ENCODE data around the gene FAM120A. TPM values are rescaled to one million over a fixed set of nuclear protein-coding genes. Genes with fewer than 3 reads are reported as not detected.

FAM120A gene
- total and polyA plus RNA-seq, 2 of the 13 experiments (the other 11 are each of a cell fraction or from before 2014, with no cell fraction given): 41.3 to 44.4 TPM

GRCh38 chr9:93522736-93523135, 71.3 kb downstream of the FAM120A start (continued):
- TF ChIP-seq RBM22 (optimal IDR thresholded peaks at IDR 0.05; ENCODE audit: low read length): peak; percentile 33

- Histone ChIP-seq H3K4me3 (replicated peaks in 1 of 3; ENCODE audit: insufficient read depth in 1 of 3, low read depth in 2 of 3, low read length in 3 of 3) (no peak overlapping the region), H3K36me3 (replicated peaks in 1 of 2; ENCODE audit: control insufficient read depth in 1 of 2, insufficient read depth in 2 of 2, low read length in 2 of 2) (peaks cover 14 to 73% of the 10 kb centered on the region in 2 experiments), H3K9ac (ENCODE audit: insufficient read depth, low read depth, low read length) (no peak overlapping the region), H3K27ac (ENCODE audit: extremely low read length, insufficient read depth, low read length) (no peak overlapping the region), H3K79me2 (ENCODE audit: insufficient read depth, low read length) (peaks cover 9% of the 10 kb centered on the region), H4K20me1 (ENCODE audit: insufficient read depth, low read length) (peaks cover 5% of the 10 kb centered on the region; the same call in 1 of the 2 replicates), H3K9me3 (ENCODE audit: low read length) (no peaks in the 10 kb centered on the region), H3K27me3 (ENCODE audit: control insufficient read depth in 1 of 2, insufficient read depth in 2 of 2, low read length in 2 of 2) (no peaks in the 10 kb centered on the region), H3K4me1 (ENCODE audit: insufficient read depth, low read length) (no peaks in the 10 kb centered on the region), H3K4me2 (ENCODE audit: low read depth, low read length) (no peak overlapping the region), H2AFZ (ENCODE audit: low read length) (no peak overlapping the region)
- intact Hi-C loops (cut with micrococcal nuclease; ENCODE audit: unreplicated experiment) (no loop called here), in situ Hi-C loops (cut with HindIII; ENCODE audit: extremely low pct_ligation_motif_present, low pct_unique_long_range_greater_than_20kb) (no loop called here)
- no peak for FAIRE-seq
- POLR2A ChIA-PET: no interaction called here
- ATAC-seq: no peak
- 94% methylated on average over 7 of the region's 7 CpGs for WGBS (ENCODE audit: low lambda C conversion rate)
- CTCF ChIA-PET (ENCODE audit: low intra/inter-chr PET ratio, low total read pairs): no interaction called here
- no TSS peak for BruUV-seq (replicated peaks)
- no peak for DNase-seq (ENCODE audit: low spot score)
- TF ChIP-seq ZSCAN5A (CRISPR knock-in tag; IDR thresholded peaks at IDR 0.05; ENCODE audit: borderline replicate concordance): no peak
- no peak for TF ChIP-seq CSRNP1 (CRISPR knock-in tag; IDR thresholded peaks at IDR 0.05)
- TF ChIP-seq REPIN1 (CRISPR knock-in tag; IDR thresholded peaks at IDR 0.05; ENCODE audit: borderline replicate concordance, low read depth): no peak
- no peak for TF ChIP-seq PRDM15 (CRISPR knock-in tag; IDR thresholded peaks at IDR 0.05)
- no peak for TF ChIP-seq ZFY (CRISPR knock-in tag; IDR thresholded peaks at IDR 0.05)
- TF ChIP-seq YEATS4 (CRISPR knock-in tag; IDR thresholded peaks at IDR 0.05; ENCODE audit: borderline replicate concordance): no peak
- TF ChIP-seq CAMTA2 (CRISPR knock-in tag; IDR thresholded peaks at IDR 0.05; ENCODE audit: borderline replicate concordance): no peak
Measured at GRCh38 chr9:93523518-93524144, 72.1 kb downstream of the FAM120A start.

Data from HepG2 (cell line).